22Rv1 (cell line): ENCODE data around the gene TRIM59.

Experiments
- H3K27ac ChIP-seq: fragments of 450-650 bp; 2 replicates; pipeline ENCODE4 v1.5.1; 2017
- CTCF ChIP-seq: fragments of 450-650 bp; IDR thresholded peaks from 2 replicates; pipeline ENCODE4 v1.5.1; 2017; ENCODE audit warnings: mild to moderate bottlenecking
- ZFX ChIP-seq: fragments of 450-650 bp; IDR thresholded peaks from 2 replicates; pipeline ENCODE4 v1.6.1; 2017; ENCODE audit warnings: antibody characterized with exemption, borderline replicate concordance

The TRIM59 gene

GRCh38 chr3:160403028-160403545 lies 46.5 kb downstream of the TRIM59 start:
- no peak for TF ChIP-seq CTCF
- TF ChIP-seq ZFX = no peak
- no peak overlapping the region for H3K27ac ChIP-seq

GRCh38 chr3:160402221-160403027 lies 47.2 kb downstream of the TRIM59 start:
- peak overlapping the region; percentile 98; the same call in 1 of the 2 replicates for H3K27ac ChIP-seq

GRCh38 chr3:160401291-160402095 lies 48.1 kb downstream of the TRIM59 start:
- peak overlapping the region; percentile 98 for H3K27ac ChIP-seq
- TF ChIP-seq CTCF (no peak), ZFX (no peak)

More at GRCh38 chr3:160402221-160403027, 47.2 kb downstream of the TRIM59 start:
- no peak for TF ChIP-seq CTCF
- TF ChIP-seq ZFX = no peak

- TF ChIP-seq ZFX = no peak
- no peak for TF ChIP-seq CTCF
These were observed 48.9 kb downstream of the TRIM59 start for GRCh38 chr3:160400702-160401150.

GRCh38 chr3:160400030-160400701 lies 49.4 kb downstream of the TRIM59 start:
- TF ChIP-seq ZFX (no peak), CTCF (no peak)
- H3K27ac ChIP-seq = peak overlapping the region; percentile 98

More at GRCh38 chr3:160400702-160401150, 48.9 kb downstream of the TRIM59 start:
- peak overlapping the region; percentile 98 for H3K27ac ChIP-seq

- H3K27ac ChIP-seq = peak within 1 kb of the TSS; percentile 98
- TF ChIP-seq CTCF (no peak), ZFX (no peak)
These were observed 50.2 kb downstream of the TRIM59 start, which contains the start of the genes IFT80 and SMC4 for GRCh38 chr3:160399125-160400029. TSS of gene IFT80 (minus strand) at chr3:160399225. CDS start at chr3:160384600, 14,625 bp downstream. TSS of gene SMC4 (plus strand) at chr3:160399650. CDS start at chr3:160400827, 1,177 bp downstream.
